ENCODE measurements around the gene HIBCH. TPM values are rescaled to one million over a fixed set of nuclear protein-coding genes. Genes with fewer than 3 reads are reported as not detected.
"Not testable (repeated sequence)": the region's sequence is repeated elsewhere in the genome, so short reads cannot be mapped to it uniquely, and the experiment has no call there.

The HIBCH gene
- total RNA-seq, 1 donor: 14.5 TPM

DNA sequence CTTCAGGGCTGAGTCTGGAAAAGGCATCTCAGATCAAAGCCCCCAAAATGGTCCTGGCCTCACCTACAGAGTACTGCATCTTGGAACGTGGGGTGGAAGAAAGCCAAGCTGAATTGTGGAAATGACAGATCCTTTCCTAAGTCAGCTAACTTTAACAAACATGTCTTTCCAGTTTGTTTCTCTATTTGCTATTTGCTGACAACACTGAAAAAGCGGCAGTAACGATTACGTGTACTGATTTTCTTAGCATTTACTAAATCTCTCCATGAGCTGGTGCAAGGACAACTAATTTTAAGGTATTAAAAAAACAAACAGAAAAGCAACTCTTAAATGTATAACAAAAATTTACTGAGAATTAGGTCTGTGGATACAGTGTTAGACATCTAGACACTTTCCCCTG is 1.1 kb downstream of the HIBCH start:
- Histone ChIP-seq H2AFZ (ENCODE audit: low read length) (peak overlapping the region; percentile 91), H3K36me3 (ENCODE audit: insufficient read depth, low read length) (no peaks in the 10 kb centered on the region), H4K20me1 (ENCODE audit: insufficient read depth, low read length) (no peaks in the 10 kb centered on the region), H3K79me2 (ENCODE audit: insufficient read depth, low read length) (peaks cover 27% of the 10 kb centered on the region), H3K27ac (ENCODE audit: low read depth, low read length) (peak overlapping the region; percentile 59), H3K4me1 (ENCODE audit: insufficient read depth, low read length) (peaks cover 22% of the 10 kb centered on the region), H3K9me3 (ENCODE audit: low read depth, low read length) (no peaks in the 10 kb centered on the region), H3K27me3 (ENCODE audit: insufficient read depth, low read length) (no peaks in the 10 kb centered on the region), H3K4me2 (ENCODE audit: insufficient read depth, low read length) (peak overlapping the region; percentile 99), H3K4me3 (ENCODE audit: insufficient read depth, low read length) (peak overlapping the region; percentile 89)
- no peak for DNase-seq (ENCODE audit: insufficient read length, low spot score, missing footprints)
- TF ChIP-seq CTCF (IDR thresholded peaks at IDR 0.05; ENCODE audit: extremely low read depth, low read depth, low read length): no peak

DNA sequence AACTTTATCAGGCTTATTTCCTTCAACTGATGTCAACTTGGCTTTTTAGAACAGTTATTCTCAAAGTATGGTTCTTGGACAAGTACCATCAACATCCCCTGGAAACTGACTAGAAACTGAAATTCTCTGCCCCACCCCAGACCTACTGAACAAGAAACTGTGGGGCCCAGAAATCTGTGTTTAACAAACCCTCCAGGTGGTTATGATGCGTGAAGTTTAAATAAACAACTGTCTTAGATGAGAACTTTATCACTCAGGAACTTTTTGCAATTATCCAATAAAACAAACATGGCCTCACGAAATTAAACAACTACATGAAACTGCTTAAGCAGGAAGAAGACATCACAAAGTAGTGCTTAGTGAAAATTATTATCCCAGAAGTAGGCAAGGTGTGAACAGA is 4.4 kb downstream of the HIBCH start:
- Histone ChIP-seq H3K4me3 (ENCODE audit: insufficient read depth, low read length) (no peak overlapping the region), H3K79me2 (ENCODE audit: insufficient read depth, low read length) (peaks cover 37% of the 10 kb centered on the region), H4K20me1 (ENCODE audit: insufficient read depth, low read length) (no peaks in the 10 kb centered on the region), H3K4me2 (ENCODE audit: insufficient read depth, low read length) (no peak overlapping the region), H2AFZ (ENCODE audit: low read length) (no peak overlapping the region), H3K9me3 (ENCODE audit: low read depth, low read length) (no peaks in the 10 kb centered on the region), H3K4me1 (ENCODE audit: insufficient read depth, low read length) (peaks cover 22% of the 10 kb centered on the region), H3K36me3 (ENCODE audit: insufficient read depth, low read length) (no peaks in the 10 kb centered on the region), H3K27me3 (ENCODE audit: insufficient read depth, low read length) (no peaks in the 10 kb centered on the region), H3K27ac (ENCODE audit: low read depth, low read length) (no peak overlapping the region)
- DNase-seq (ENCODE audit: insufficient read length, low spot score, missing footprints): no peak
- TF ChIP-seq CTCF (IDR thresholded peaks at IDR 0.05; ENCODE audit: extremely low read depth, low read depth, low read length): no peak

- DNase-seq (ENCODE audit: insufficient read length, low spot score, missing footprints): peak; percentile 52
- no peaks in the 10 kb centered on the region for H4K20me1 ChIP-seq (ENCODE audit: insufficient read depth, low read length)
- H3K4me3 ChIP-seq (ENCODE audit: insufficient read depth, low read length): no peak overlapping the region
- H3K4me1 ChIP-seq (ENCODE audit: insufficient read depth, low read length): peaks cover 22% of the 10 kb centered on the region
- TF ChIP-seq CTCF (IDR thresholded peaks at IDR 0.05; ENCODE audit: extremely low read depth, low read depth, low read length): no peak
- H3K27ac ChIP-seq (ENCODE audit: low read depth, low read length): no peak overlapping the region
- H3K36me3 ChIP-seq (ENCODE audit: insufficient read depth, low read length): no peaks in the 10 kb centered on the region
- H3K79me2 ChIP-seq (ENCODE audit: insufficient read depth, low read length): peaks cover 32% of the 10 kb centered on the region
- no peak overlapping the region for H3K4me2 ChIP-seq (ENCODE audit: insufficient read depth, low read length)
- no peaks in the 10 kb centered on the region for H3K9me3 ChIP-seq (ENCODE audit: low read depth, low read length)
- no peak overlapping the region for H2AFZ ChIP-seq (ENCODE audit: low read length)
- H3K27me3 ChIP-seq (ENCODE audit: insufficient read depth, low read length): no peaks in the 10 kb centered on the region
These were observed 5.7 kb downstream of the HIBCH start for GRCh38 chr2:190313880-190314279.

DNA sequence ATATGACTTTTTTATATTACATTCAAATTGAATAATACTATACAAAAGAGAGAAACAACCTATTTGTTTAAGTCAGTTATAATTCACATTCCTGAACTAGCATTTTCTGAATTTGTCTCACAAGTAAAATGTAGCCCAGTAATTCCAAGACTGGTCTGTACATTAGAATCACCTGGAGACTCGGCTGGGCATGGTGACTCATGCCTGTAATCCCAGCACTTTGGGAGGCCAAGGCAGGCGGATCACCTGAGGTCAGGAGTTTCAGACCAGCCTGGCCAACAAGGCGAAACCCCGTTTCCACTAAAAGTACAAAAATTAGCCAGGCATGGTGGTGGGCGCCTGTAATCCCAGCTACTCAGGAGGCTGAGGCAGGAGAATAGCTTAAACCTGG is 7.0 kb downstream of the HIBCH start:
- Histone ChIP-seq H3K79me2 (ENCODE audit: insufficient read depth, low read length) (peaks cover 24% of the 10 kb centered on the region), H3K4me1 (ENCODE audit: insufficient read depth, low read length) (peaks cover 12% of the 10 kb centered on the region)
- H2AFZ ChIP-seq (ENCODE audit: low read length); H4K20me1 ChIP-seq (ENCODE audit: insufficient read depth, low read length); DNase-seq (ENCODE audit: insufficient read length, low spot score, missing footprints); H3K36me3 ChIP-seq (ENCODE audit: insufficient read depth, low read length); H3K27me3 ChIP-seq (ENCODE audit: insufficient read depth, low read length); H3K9me3 ChIP-seq (ENCODE audit: low read depth, low read length); H3K4me3 ChIP-seq (ENCODE audit: insufficient read depth, low read length); H3K27ac ChIP-seq (ENCODE audit: low read depth, low read length); H3K4me2 ChIP-seq (ENCODE audit: insufficient read depth, low read length): not testable (repeated sequence)

Measured in osteoblast (primary cell).